ENCODE results near the gene AKR7A2. TPM values are rescaled to one million over a fixed set of nuclear protein-coding genes. Genes with fewer than 3 reads are reported as not detected.

AKR7A2 gene
- total and polyA plus RNA-seq, 10 donors: 14.6 to 68.4 (median 33.4) TPM

GRCh38 chr1:19323987-19324664 is 12.2 kb upstream of the AKR7A2 start:
- Histone ChIP-seq H3K4me3 (no peak overlapping the region), H3K27ac (no peak overlapping the region), H3K36me3 (peaks cover 0 to 90% (median 51%) of the 10 kb centered on the region in 6 donors), H3K27me3 (replicated peaks in 1 of 7) (no peaks in the 10 kb centered on the region), H3K9me3 (no peaks in the 10 kb centered on the region), H3K4me1 (no peaks in the 10 kb centered on the region)
- 85 to 92% (median 87%) methylated on average over 16 to 23 of the region's 23 CpGs for WGBS, 5 donors
- TF ChIP-seq CTCF (IDR thresholded peaks at IDR 0.05 in 8 of 11, conservative IDR thresholded peaks at IDR 0.05 in 3 of 11) (no peak), POLR2AphosphoS5 (IDR thresholded peaks at IDR 0.05) (peak in 1 of 3 donors; percentile 31)
- DNase-seq: peak; percentile 60
- intact Hi-C loops (cut with DNase I; ENCODE audit: low total_unique reads): no loop called here

GRCh38 chr1:19322481-19322880 is 10.5 kb upstream of the AKR7A2 start:
- peaks cover 0 to 12% (median 4%) of the 10 kb centered on the region in 6 donors for H3K4me1 ChIP-seq
- H3K4me3 ChIP-seq: no peak overlapping the region
- H3K27ac ChIP-seq: no peak overlapping the region
- TF ChIP-seq POLR2A (IDR thresholded peaks at IDR 0.05) (no peak), POLR2AphosphoS5 (IDR thresholded peaks at IDR 0.05) (no peak), CTCF (IDR thresholded peaks at IDR 0.05 in 8 of 11, conservative IDR thresholded peaks at IDR 0.05 in 3 of 11) (no peak)
- peaks cover 0 to 90% (median 42%) of the 10 kb centered on the region in 6 donors for H3K36me3 ChIP-seq
- 47 to 63% (median 52%) methylated on average over 10 of the region's 10 CpGs for WGBS, 5 donors
- intact Hi-C loops (cut with DNase I; ENCODE audit: low total_unique reads): no loop called here
- no peaks in the 10 kb centered on the region for H3K9me3 ChIP-seq
- no peaks in the 10 kb centered on the region for H3K27me3 ChIP-seq (replicated peaks in 1 of 7)
- DNase-seq: no peak

GRCh38 chr1:19321071-19321470 is 9.1 kb upstream of the AKR7A2 start:
- H3K27me3 ChIP-seq (replicated peaks in 1 of 7): no peaks in the 10 kb centered on the region
- no peaks in the 10 kb centered on the region for H3K9me3 ChIP-seq
- WGBS, 5 donors: 87 to 100% (median 95%) methylated on average over 3 of the region's 3 CpGs
- H3K4me3 ChIP-seq: no peak overlapping the region
- TF ChIP-seq CTCF (IDR thresholded peaks at IDR 0.05 in 8 of 11, conservative IDR thresholded peaks at IDR 0.05 in 3 of 11) (no peak), POLR2A (IDR thresholded peaks at IDR 0.05) (no peak), POLR2AphosphoS5 (IDR thresholded peaks at IDR 0.05) (no peak)
- DNase-seq: no peak
- H3K4me1 ChIP-seq: peaks cover 9 to 26% (median 16%) of the 10 kb centered on the region in 6 donors
- intact Hi-C loops (cut with DNase I; ENCODE audit: low total_unique reads): no loop called here
- no peak overlapping the region for H3K27ac ChIP-seq
- H3K36me3 ChIP-seq: peaks cover 0 to 81% (median 33%) of the 10 kb centered on the region in 6 donors

GRCh38 chr1:19319196-19319595 is 7.3 kb upstream of the AKR7A2 start:
- Histone ChIP-seq H3K4me3 (no peak overlapping the region), H3K36me3 (peaks cover 0 to 62% (median 17%) of the 10 kb centered on the region in 6 donors), H3K27ac (no peak overlapping the region), H3K27me3 (replicated peaks in 1 of 7) (no peaks in the 10 kb centered on the region), H3K9me3 (no peaks in the 10 kb centered on the region), H3K4me1 (peaks cover 28 to 44% (median 34%) of the 10 kb centered on the region in 6 donors)
- no peak for TF ChIP-seq POLR2AphosphoS5 (IDR thresholded peaks at IDR 0.05)
- no peak for TF ChIP-seq POLR2A (IDR thresholded peaks at IDR 0.05)
- no peak for TF ChIP-seq CTCF (IDR thresholded peaks at IDR 0.05 in 8 of 11, conservative IDR thresholded peaks at IDR 0.05 in 3 of 11)
- DNase-seq: no peak
- 72 to 88% (median 82%) methylated on average over 3 of the region's 3 CpGs for WGBS, 5 donors
- intact Hi-C loops (cut with DNase I; ENCODE audit: low total_unique reads): no loop called here

Data from spleen (tissue), 11 donors.